Heart left ventricle (tissue), 16 donors: ENCODE measurements around the gene YBX2. TPM values are rescaled to one million over a fixed set of nuclear protein-coding genes. Genes with fewer than 3 reads are reported as not detected.

Experiments
- ATAC-seq, 4 donors: fragments of 200-7000 bp; cut with Tn5 transposase; one replicate each; pipeline ENCODE4 v1.9.1; 2020 to 2022; ENCODE audit warnings: moderate library complexity in 4 of 4, mild to moderate bottlenecking in 3 of 4, moderate number of reproducible peaks in 1 of 4
- DNase-seq, 5 donors: peaks; one replicate each; pipeline ENCODE4 v3.0.0-alpha.2; 2020
- H3K27ac ChIP-seq, 12 donors: fragments of 200-600 bp; sonication (generic) in 4 of 12; one replicate each; pipeline versions ENCODE4 v1.5.0 to v1.8.0; 2016 to 2022; ENCODE audit warnings: mild to moderate bottlenecking in 2 of 12
- H3K27me3 ChIP-seq, 9 donors: fragments of 200-600 bp; sonication (generic) in 2 of 9; one replicate each; pipeline versions ENCODE4 v1.5.1 to v1.8.0; 2016 to 2022; ENCODE audit warnings: mild to moderate bottlenecking in 3 of 9
- H3K36me3 ChIP-seq, 9 donors: fragments of 200-600 bp; sonication (generic) in 2 of 9; one replicate each; pipeline versions ENCODE4 v1.5.0 to v1.8.0; 2018 to 2022; ENCODE audit warnings: mild to moderate bottlenecking in 2 of 9
- H3K4me1 ChIP-seq, 12 donors: fragments of 200-600 bp; sonication (generic) in 4 of 12; one replicate each; pipeline versions ENCODE4 v1.5.0 to v1.8.0; 2016 to 2022; ENCODE audit warnings: mild to moderate bottlenecking in 3 of 12
- H3K4me3 ChIP-seq, 12 donors: fragments of 200-600 bp; sonication (generic) in 4 of 12; one replicate each; pipeline versions ENCODE4 v1.5.0 to v1.8.0; 2017 to 2022; ENCODE audit warnings: mild to moderate bottlenecking in 9 of 12, moderate library complexity in 4 of 12
- H3K9me3 ChIP-seq, 12 donors: fragments of 200-600 bp; sonication (generic) in 4 of 12; one replicate each; pipeline versions ENCODE4 v1.5.0 to v1.8.0; 2016 to 2022; ENCODE audit warnings: mild to moderate bottlenecking in 1 of 12
- POLR2A ChIP-seq, 2 donors: fragments of 450-650 bp; IDR thresholded peaks; one replicate each; pipeline ENCODE4 v1.6.1; 2017; ENCODE audit warnings: antibody characterized with exemption in 2 of 2, mild to moderate bottlenecking in 2 of 2, moderate library complexity in 2 of 2
- WGBS, 4 donors: extraction: QIAGEN DNeasy Blood & Tissue Kit in 2 of 4; methylation state at CpG; one replicate each; pipeline versions ENCODE4 v1.1.5 to v1.1.7; 2013 to 2018; 5-methylcytosine and 5-hydroxymethylcytosine counted together
- intact Hi-C, 10 donors: fragments of 100-400 bp; cut with DNase I; formaldehyde crosslinking; loops; one replicate each; pipeline versions ENCODE4 v1.11.1 to v1.14.2; 2022
- polyA plus RNA-seq, 2 donors: library from polyadenylated mRNA; stranded (reverse); fragments of 200-250 nt; gene quantifications; one replicate each; pipeline ENCODE4 v1.2.3, GENCODE V29; 2013
- total RNA-seq, 9 donors: library from RNA; depleted of rRNA in 2 of 9; stranded (reverse); fragments of >200 nt in 2 of 9; fragmentation: NEBNext Ultra II Directional in 3 of 9; extraction: Animal tissue kit (Norgen Biotek cat#: 25700) in 3 of 9; gene quantifications; one replicate each; pipeline versions ENCODE4 v1.1.0 to v1.2.4, GENCODE V29; 2016 to 2023
- TF ChIP-seq, protein P1 (sequence below), 12 donors: fragments of 200-600 bp; sonication (generic) in 4 of 12; IDR thresholded peaks; one replicate each; pipeline versions ENCODE4 v1.5.0 to v1.8.0; 2018 to 2022; ENCODE audit warnings: antibody characterized with exemption in 12 of 12, mild to moderate bottlenecking in 5 of 12
- donor health status: ischemic (EF 13 %, LVEDD 7.1; RV severe dilation, severe dysfunction).
- donor health status: healthy with polysubstance abuse.
- donor health status: DM: no; HTN: yes; CAD: no.
- donor health status: DM: no; HTN: no; CAD: no.
- donor health status: ischemic (EF 25% LVEDD 6.9; RV normal size, moderate dysfunction).
- donor health status: ischemic (EF 25% LVEDD 5.7; RV mildly dilated, moderate dysfunction).
- donor health status: healthy.
- donor health status: DM: yes; HTN: yes; CAD: no.
- donor health status: ischemic (EF 35%, LVEDD 5.7; RV mildly dilated, moderate dysfunction).
- donor health status: nonischemic (EF 11% LVEDD 7.7; RV severe dilation, severe dysfunction).
- donor health status: DM: yes; HTN: yes; CAD: no.
- donor health status: PGD.
- donor health status: ischemic (EF 29% LVEDD 5.4; RV normal size, mild dysfunction).
- donor health status: nonischemic (EF 23%, LVEDD 6.1; RV moderate dilation, normal function).

YBX2 gene
- total and polyA plus RNA-seq, 11 donors, result 0.32 to 2.0 (median 0.56) TPM

DNA sequence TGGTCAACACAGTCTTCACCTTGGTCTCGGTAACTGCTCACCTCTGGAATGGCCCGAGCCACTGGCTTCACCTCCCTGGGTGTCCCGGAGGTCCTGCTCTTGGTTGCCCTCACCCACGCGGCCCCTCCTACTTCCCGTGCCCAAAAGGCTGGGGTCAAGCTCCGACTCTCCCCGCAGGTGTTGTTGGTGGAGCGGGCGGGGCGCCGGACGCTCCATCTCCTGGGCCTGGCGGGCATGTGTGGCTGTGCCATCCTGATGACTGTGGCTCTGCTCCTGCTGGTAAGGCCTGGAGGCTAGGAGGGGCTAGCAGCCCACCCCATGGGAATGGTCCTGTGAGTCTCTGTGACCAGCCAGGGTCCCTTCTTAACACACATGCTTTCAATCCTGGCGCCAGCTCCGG, 9.5 kb downstream of the YBX2 start:
- DNase-seq (no peak), ATAC-seq (no peak)
- Histone ChIP-seq H3K27me3 (peaks cover 0 to 26% (median 5%) of the 10 kb centered on the region in 9 donors), H3K36me3 (peaks cover 0 to 46% (median 13%) of the 10 kb centered on the region in 9 donors), H3K27ac (peak overlapping the region in 2 of 12 donors; percentile 97), H3K4me3 (no peak overlapping the region), H3K9me3 (no peaks in the 10 kb centered on the region), H3K4me1 (peaks cover 4 to 49% (median 23%) of the 10 kb centered on the region in 12 donors)
- intact Hi-C loops, result loop anchor here in 4 of 10 donors (5.0 to 10.0 kb wide), 2 partner anchors 60 to 62 kb away; no protein-coding TSS in a partner anchor
- TF ChIP-seq POLR2A (IDR thresholded peaks at IDR 0.05), result no peak
- TF ChIP-seq, protein P1, sequence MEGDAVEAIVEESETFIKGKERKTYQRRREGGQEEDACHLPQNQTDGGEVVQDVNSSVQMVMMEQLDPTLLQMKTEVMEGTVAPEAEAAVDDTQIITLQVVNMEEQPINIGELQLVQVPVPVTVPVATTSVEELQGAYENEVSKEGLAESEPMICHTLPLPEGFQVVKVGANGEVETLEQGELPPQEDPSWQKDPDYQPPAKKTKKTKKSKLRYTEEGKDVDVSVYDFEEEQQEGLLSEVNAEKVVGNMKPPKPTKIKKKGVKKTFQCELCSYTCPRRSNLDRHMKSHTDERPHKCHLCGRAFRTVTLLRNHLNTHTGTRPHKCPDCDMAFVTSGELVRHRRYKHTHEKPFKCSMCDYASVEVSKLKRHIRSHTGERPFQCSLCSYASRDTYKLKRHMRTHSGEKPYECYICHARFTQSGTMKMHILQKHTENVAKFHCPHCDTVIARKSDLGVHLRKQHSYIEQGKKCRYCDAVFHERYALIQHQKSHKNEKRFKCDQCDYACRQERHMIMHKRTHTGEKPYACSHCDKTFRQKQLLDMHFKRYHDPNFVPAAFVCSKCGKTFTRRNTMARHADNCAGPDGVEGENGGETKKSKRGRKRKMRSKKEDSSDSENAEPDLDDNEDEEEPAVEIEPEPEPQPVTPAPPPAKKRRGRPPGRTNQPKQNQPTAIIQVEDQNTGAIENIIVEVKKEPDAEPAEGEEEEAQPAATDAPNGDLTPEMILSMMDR (IDR thresholded peaks at IDR 0.05), result no peak
- WGBS, 4 donors, result 87 to 92% (median 92%) methylated on average over 15 to 16 of the region's 16 CpGs

DNA sequence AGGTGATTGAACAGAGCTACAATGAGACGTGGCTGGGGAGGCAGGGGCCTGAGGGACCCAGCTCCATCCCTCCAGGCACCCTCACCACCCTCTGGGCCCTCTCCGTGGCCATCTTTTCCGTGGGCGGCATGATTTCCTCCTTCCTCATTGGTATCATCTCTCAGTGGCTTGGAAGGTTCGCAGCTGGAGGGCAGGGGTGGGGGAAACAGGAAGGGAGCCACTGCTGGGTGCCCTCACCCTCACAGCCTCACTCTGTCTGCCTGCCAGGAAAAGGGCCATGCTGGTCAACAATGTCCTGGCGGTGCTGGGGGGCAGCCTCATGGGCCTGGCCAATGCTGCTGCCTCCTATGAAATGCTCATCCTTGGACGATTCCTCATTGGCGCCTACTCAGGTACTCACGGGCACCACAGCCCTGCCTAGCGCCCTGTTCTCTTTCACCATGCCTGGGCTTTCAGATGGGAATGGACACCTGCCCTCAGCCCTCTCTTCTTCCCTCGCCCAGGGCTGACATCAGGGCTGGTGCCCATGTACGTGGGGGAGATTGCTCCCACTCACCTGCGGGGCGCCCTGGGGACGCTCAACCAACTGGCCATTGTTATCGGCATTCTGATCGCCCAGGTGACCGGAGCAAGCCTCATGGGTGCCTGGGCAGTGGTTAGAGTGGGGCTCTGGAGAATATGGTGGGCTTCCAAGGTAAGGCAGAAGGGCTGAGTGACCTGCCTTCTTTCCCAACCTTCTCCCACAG, 10.8 kb downstream of the YBX2 start:
- intact Hi-C loops, result loop anchor here in 5 of 10 donors (1.0 to 10.0 kb wide), 3 partner anchors 9 to 64 kb away; no protein-coding TSS in a partner anchor
- TF ChIP-seq, protein P1 (IDR thresholded peaks at IDR 0.05), result no peak
- TF ChIP-seq POLR2A (IDR thresholded peaks at IDR 0.05), result no peak

DNA sequence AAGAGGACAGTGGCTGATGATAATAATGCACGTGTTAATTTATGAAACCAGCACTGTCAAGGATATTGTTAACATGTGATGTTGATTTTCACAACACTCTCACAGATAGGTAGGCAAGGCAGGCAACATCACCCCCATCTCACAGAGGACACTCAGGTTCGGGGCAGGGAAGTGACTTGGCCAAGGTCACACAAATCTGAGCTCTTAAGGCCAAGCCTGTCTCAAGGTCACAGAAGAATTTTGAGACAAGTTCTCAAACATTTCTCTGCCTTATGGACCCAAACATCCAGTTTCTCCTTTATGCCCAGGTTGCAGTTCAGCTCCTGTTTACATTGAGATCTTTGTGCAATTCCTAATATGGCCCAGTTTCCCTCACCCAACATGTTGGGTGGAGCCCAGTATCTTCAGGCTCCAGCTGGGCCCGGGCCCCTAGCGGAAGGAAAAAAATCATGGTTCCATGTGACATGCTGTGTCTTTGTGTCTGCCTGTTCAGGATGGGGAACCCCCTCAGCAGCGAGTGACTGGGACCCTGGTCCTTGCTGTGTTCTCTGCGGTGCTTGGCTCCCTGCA, 11.6 kb downstream of the YBX2 start:
- DNase-seq, result no peak
- Histone ChIP-seq H3K9me3 (no peaks in the 10 kb centered on the region), H3K27ac (peak overlapping the region; percentile 84 to 99 (median 96)), H3K36me3 (peaks cover 0 to 43% (median 13%) of the 10 kb centered on the region in 9 donors), H3K4me3 (peak overlapping the region; percentile 19 to 76 (median 64)), H3K27me3 (peaks cover 0 to 24% (median 3%) of the 10 kb centered on the region in 9 donors), H3K4me1 (peaks cover 4 to 49% (median 21%) of the 10 kb centered on the region in 12 donors)
- ATAC-seq, result no peak
- TF ChIP-seq, protein P1 (IDR thresholded peaks at IDR 0.05), result peak in 1 of 12 donors; percentile 8
- no peak for TF ChIP-seq POLR2A (IDR thresholded peaks at IDR 0.05)
- WGBS, 4 donors, result 33 to 40% (median 34%) methylated on average over 6 of the region's 6 CpGs
- intact Hi-C loops, result loop anchor here in 5 of 10 donors (1.0 to 10.0 kb wide), 3 partner anchors 9 to 64 kb away; no protein-coding TSS in a partner anchor

More for the DNA sequence above, 10.8 kb downstream of the YBX2 start:
- peaks cover 0 to 24% (median 3%) of the 10 kb centered on the region in 9 donors for H3K27me3 ChIP-seq
- H3K9me3 ChIP-seq, result no peaks in the 10 kb centered on the region
- WGBS, 4 donors, result 63 to 71% (median 67%) methylated on average over 17 to 18 of the region's 18 CpGs
- peaks cover 0 to 46% (median 13%) of the 10 kb centered on the region in 9 donors for H3K36me3 ChIP-seq
- DNase-seq, result no peak
- ATAC-seq, result no peak
- H3K27ac ChIP-seq, result peak overlapping the region; percentile 84 to 99 (median 96)
- peaks cover 4 to 49% (median 21%) of the 10 kb centered on the region in 12 donors for H3K4me1 ChIP-seq
- peak overlapping the region in 11 of 12 donors; percentile 19 to 76 (median 65) for H3K4me3 ChIP-seq
